Retinal pigment epithelial cell (primary cell): Measurements from ENCODE around the gene ATP10A.

Source experiments
- DNase-seq: peaks from one replicate; pipeline ENCODE4 v3.0.0-alpha.2; 2010; ENCODE audit warnings: low read depth
- H3K4me3 ChIP-seq: 2 replicates; pipeline ENCODE4 v1.5.1; 2011; ENCODE audit warnings: mild to moderate bottlenecking, low read length, control low read depth, moderate library complexity
- TF ChIP-seq, protein P1 (sequence below): conservative IDR thresholded peaks from 2 replicates; pipeline ENCODE4 v1.5.1; 2011; ENCODE audit warnings: low read depth, low read length, control low read depth, inconsistent platforms

ATP10A gene

DNA sequence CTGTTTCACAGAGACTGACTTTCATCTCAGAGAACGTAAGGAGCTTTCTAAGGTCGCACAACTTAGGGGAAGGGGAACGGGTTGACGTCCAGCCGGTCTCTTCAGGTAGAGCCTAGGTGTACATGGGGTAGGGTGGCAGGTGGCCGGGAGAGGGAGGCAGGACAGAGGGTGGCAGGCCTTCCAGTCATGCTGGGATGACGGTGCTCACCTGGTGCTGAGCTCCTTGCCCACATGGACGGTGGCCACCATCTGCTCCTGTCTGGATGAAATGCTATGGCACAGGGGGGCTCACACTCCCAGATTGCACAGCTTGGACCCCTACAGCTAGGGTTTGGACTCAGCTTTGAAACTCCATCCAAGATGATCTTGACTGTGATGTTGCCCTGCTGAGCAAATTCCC is 144.5 kb downstream of the ATP10A start:
- no peak for DNase-seq
- TF ChIP-seq, protein P1, sequence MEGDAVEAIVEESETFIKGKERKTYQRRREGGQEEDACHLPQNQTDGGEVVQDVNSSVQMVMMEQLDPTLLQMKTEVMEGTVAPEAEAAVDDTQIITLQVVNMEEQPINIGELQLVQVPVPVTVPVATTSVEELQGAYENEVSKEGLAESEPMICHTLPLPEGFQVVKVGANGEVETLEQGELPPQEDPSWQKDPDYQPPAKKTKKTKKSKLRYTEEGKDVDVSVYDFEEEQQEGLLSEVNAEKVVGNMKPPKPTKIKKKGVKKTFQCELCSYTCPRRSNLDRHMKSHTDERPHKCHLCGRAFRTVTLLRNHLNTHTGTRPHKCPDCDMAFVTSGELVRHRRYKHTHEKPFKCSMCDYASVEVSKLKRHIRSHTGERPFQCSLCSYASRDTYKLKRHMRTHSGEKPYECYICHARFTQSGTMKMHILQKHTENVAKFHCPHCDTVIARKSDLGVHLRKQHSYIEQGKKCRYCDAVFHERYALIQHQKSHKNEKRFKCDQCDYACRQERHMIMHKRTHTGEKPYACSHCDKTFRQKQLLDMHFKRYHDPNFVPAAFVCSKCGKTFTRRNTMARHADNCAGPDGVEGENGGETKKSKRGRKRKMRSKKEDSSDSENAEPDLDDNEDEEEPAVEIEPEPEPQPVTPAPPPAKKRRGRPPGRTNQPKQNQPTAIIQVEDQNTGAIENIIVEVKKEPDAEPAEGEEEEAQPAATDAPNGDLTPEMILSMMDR = no peak
- no peak overlapping the region for H3K4me3 ChIP-seq

GRCh38 chr15:25718169-25718536 is 145.0 kb downstream of the ATP10A start:
- no peak for DNase-seq
- TF ChIP-seq, protein P1 = no peak
- H3K4me3 ChIP-seq = no peak overlapping the region

- TF ChIP-seq, protein P1 = no peak
- DNase-seq = no peak
- no peak overlapping the region for H3K4me3 ChIP-seq
Observed at GRCh38 chr15:25717457-25718168, 145.5 kb downstream of the ATP10A start.

DNA sequence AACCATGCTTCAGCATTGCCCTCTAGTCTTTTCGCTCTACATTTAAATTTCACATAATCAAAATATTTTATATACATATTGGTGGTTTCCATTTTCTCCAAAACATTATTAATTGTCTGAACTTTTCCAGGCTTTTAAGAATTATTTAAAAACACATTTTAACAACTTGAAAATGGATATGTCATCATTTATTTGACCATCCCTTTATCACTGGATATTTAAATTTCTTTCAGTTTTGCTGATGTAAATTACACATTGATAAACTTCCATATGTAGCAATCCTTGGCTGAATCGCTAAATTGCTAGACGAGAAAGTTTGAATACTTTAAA is 146.0 kb downstream of the ATP10A start:
- no peak for DNase-seq
- TF ChIP-seq, protein P1 = no peak
- no peak overlapping the region for H3K4me3 ChIP-seq

GRCh38 chr15:25716414-25717126 is 146.6 kb downstream of the ATP10A start:
- DNase-seq = no peak
- TF ChIP-seq, protein P1 = no peak
- no peak overlapping the region for H3K4me3 ChIP-seq

DNA sequence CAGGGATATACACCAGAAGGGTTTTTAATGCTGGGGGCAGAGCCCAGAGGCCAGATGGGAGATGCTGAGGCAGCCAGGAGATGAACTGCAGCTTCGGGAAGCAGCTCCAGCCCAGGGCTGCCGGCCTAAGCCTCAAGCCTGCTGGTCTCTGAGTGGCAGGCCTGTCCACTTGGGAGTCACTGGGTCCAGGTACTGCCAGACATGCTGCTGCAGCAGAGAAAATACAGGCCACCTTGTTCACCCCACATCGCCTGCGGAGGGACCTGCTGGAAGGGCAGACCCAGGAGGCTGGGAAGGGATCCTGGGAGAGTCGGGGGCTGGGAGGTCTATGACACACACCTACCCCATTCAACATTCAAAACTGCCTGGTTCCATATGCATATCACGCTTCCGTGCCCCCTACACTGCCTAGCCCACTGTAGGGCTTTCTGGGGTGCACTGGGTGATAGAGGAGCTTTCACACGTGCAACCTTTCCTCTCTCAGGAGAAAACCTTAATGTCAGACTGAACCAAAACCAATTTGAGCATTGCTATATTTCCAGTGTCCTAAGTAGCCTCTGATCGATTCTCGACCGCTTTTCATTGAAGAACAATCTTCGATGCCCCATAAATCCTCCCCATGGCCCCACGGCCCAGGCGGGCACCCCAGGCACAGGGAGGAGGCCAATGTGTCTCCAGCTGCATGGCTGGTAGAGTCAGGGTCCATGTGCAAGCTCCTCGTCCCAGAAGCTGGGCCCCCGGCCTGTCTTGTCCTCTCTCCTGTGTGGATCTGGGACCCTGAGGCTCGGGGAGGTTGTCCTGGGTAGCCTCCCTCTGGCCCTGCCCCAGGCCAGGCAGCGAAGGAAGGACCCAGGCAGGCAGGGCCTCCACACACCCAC is 147.4 kb downstream of the ATP10A start:
- no peak for DNase-seq
- TF ChIP-seq, protein P1 = no peak
- no peak overlapping the region for H3K4me3 ChIP-seq
